ENCODE measurements around the gene PTHLH. TPM values are rescaled to one million over a fixed set of nuclear protein-coding genes. Genes with fewer than 3 reads are reported as not detected.

PTHLH gene
- total RNA-seq, 4 donors from 2014 or later: 2.5 to 5.5 (median 3.3) TPM

GRCh38 chr12:27999521-27999920 lies 27.0 kb upstream of the PTHLH start:
- Histone ChIP-seq H3K4me3 (no peak overlapping the region), H3K27ac (replicated peaks in 1 of 4) (no peak overlapping the region), H3K36me3 (no peaks in the 10 kb centered on the region), H3K9me3 (no peaks in the 10 kb centered on the region), H3K4me1 (no peaks in the 10 kb centered on the region), H3K27me3 (no peaks in the 10 kb centered on the region)
- TF ChIP-seq POLR2A (IDR thresholded peaks at IDR 0.05; ENCODE audit: low read depth) (no peak), POLR2AphosphoS5 (IDR thresholded peaks at IDR 0.05) (no peak), EP300 (IDR thresholded peaks at IDR 0.05) (no peak)
- TF ChIP-seq, protein P1, sequence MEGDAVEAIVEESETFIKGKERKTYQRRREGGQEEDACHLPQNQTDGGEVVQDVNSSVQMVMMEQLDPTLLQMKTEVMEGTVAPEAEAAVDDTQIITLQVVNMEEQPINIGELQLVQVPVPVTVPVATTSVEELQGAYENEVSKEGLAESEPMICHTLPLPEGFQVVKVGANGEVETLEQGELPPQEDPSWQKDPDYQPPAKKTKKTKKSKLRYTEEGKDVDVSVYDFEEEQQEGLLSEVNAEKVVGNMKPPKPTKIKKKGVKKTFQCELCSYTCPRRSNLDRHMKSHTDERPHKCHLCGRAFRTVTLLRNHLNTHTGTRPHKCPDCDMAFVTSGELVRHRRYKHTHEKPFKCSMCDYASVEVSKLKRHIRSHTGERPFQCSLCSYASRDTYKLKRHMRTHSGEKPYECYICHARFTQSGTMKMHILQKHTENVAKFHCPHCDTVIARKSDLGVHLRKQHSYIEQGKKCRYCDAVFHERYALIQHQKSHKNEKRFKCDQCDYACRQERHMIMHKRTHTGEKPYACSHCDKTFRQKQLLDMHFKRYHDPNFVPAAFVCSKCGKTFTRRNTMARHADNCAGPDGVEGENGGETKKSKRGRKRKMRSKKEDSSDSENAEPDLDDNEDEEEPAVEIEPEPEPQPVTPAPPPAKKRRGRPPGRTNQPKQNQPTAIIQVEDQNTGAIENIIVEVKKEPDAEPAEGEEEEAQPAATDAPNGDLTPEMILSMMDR (IDR thresholded peaks at IDR 0.05): no peak
- WGBS: 72% methylated on average over 2 of the region's 2 CpGs
- intact Hi-C loops (cut with DNase I): loop anchor here (2.0 kb wide), 1 partner anchor 43 kb away; no protein-coding TSS in a partner anchor
- DNase-seq (ENCODE audit: extremely low spot score): no peak

DNA sequence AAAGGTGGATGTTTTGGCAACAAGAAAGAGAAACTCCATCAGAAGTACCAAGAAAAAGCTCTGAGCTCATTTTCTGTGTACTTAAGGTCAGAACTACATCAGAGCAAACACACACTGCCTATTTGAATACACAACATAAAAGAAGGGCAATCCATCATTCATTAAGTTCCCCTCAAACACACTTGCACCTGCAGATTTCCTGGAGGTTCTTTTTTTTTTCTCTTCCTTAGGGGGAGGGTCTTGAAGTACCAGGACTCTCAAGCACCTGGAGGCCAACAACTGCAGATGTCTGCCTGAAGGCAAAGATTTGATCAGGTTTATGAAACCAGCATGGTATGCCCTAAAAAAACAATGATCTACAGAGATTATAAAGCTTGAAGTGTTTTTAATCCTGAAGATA lies 26.1 kb upstream of the PTHLH start:
- Histone ChIP-seq H3K9me3 (no peaks in the 10 kb centered on the region), H3K27ac (replicated peaks in 1 of 4) (no peak overlapping the region), H3K36me3 (no peaks in the 10 kb centered on the region), H3K4me3 (no peak overlapping the region), H3K27me3 (no peaks in the 10 kb centered on the region), H3K4me1 (no peaks in the 10 kb centered on the region)
- TF ChIP-seq POLR2AphosphoS5 (IDR thresholded peaks at IDR 0.05) (no peak), POLR2A (IDR thresholded peaks at IDR 0.05; ENCODE audit: low read depth) (no peak), EP300 (IDR thresholded peaks at IDR 0.05) (no peak)
- TF ChIP-seq, protein P1 (IDR thresholded peaks at IDR 0.05): no peak
- intact Hi-C loops (cut with DNase I): loop anchor here (2.0 kb wide), 1 partner anchor 42 kb away; no protein-coding TSS in a partner anchor
- DNase-seq (ENCODE audit: extremely low spot score): no peak

DNA sequence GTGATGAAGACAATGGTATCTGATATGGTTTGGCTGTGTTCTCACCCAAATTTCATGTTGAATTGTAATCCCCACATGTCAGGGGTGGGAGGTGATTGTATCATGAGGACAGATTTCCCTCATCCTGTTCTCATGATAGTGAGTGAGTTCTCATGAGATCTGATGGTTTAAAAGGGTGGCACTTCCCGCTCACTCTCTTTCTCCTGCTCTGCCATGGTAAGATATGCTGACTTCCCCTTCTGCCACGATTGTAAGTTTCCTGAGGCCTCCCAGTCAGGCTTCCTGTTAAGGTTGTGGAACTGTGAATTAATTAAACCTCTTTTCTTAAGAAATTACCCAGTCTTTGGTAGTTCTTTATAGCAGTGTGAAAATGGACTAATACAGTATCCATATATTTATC lies 25.6 kb upstream of the PTHLH start:
- H3K27me3 ChIP-seq: no peaks in the 10 kb centered on the region
- no peaks in the 10 kb centered on the region for H3K36me3 ChIP-seq
- H3K9me3 ChIP-seq: no peaks in the 10 kb centered on the region
- 76% methylated on average over 2 of the region's 2 CpGs for WGBS
- no peak for TF ChIP-seq POLR2A (IDR thresholded peaks at IDR 0.05; ENCODE audit: low read depth)
- no peak for TF ChIP-seq EP300 (IDR thresholded peaks at IDR 0.05)
- TF ChIP-seq, protein P1 (IDR thresholded peaks at IDR 0.05): no peak
- H3K27ac ChIP-seq (replicated peaks in 1 of 4): no peak overlapping the region
- H3K4me3 ChIP-seq: no peak overlapping the region
- intact Hi-C loops (cut with DNase I): loop anchor here (2.0 kb wide), 1 partner anchor 41 kb away; no protein-coding TSS in a partner anchor
- no peak for DNase-seq (ENCODE audit: extremely low spot score)
- no peaks in the 10 kb centered on the region for H3K4me1 ChIP-seq

GRCh38 chr12:27996761-27997160 lies 24.2 kb upstream of the PTHLH start:
- no peaks in the 10 kb centered on the region for H3K36me3 ChIP-seq
- TF ChIP-seq, protein P1 (IDR thresholded peaks at IDR 0.05): no peak

GRCh38 chr12:27995406-27995805 lies 22.9 kb upstream of the PTHLH start:
- no peaks in the 10 kb centered on the region for H3K36me3 ChIP-seq
- WGBS: 97% methylated on average over 1 of the region's 1 CpG
- H3K27ac ChIP-seq (replicated peaks in 1 of 4): no peak overlapping the region
- no peaks in the 10 kb centered on the region for H3K4me1 ChIP-seq
- no peak for DNase-seq (ENCODE audit: extremely low spot score)
- no peak overlapping the region for H3K4me3 ChIP-seq
- H3K27me3 ChIP-seq: no peaks in the 10 kb centered on the region
- TF ChIP-seq POLR2AphosphoS5 (IDR thresholded peaks at IDR 0.05): no peak
- no peak for TF ChIP-seq EP300 (IDR thresholded peaks at IDR 0.05)
- TF ChIP-seq POLR2A (IDR thresholded peaks at IDR 0.05; ENCODE audit: low read depth): no peak
- TF ChIP-seq, protein P1 (IDR thresholded peaks at IDR 0.05): no peak
- peaks cover 0 to 5% (median 0%) of the 10 kb centered on the region in 4 donors for H3K9me3 ChIP-seq
- intact Hi-C loops (cut with DNase I): no loop called here

More at GRCh38 chr12:27996761-27997160, 24.2 kb upstream of the PTHLH start:
- intact Hi-C loops (cut with DNase I): no loop called here
- Histone ChIP-seq H3K27me3 (no peaks in the 10 kb centered on the region), H3K4me1 (no peaks in the 10 kb centered on the region), H3K9me3 (no peaks in the 10 kb centered on the region), H3K4me3 (no peak overlapping the region), H3K27ac (replicated peaks in 1 of 4) (no peak overlapping the region)
- WGBS: 92% methylated on average over 3 of the region's 3 CpGs
- no peak for DNase-seq (ENCODE audit: extremely low spot score)
